ENCODE measurements around the gene ADAT3. TPM values are rescaled to one million over a fixed set of nuclear protein-coding genes. Genes with fewer than 3 reads are reported as not detected.

ADAT3 gene
- total RNA-seq, 1 donor from 2014 or later, result 6.3 TPM

DNA sequence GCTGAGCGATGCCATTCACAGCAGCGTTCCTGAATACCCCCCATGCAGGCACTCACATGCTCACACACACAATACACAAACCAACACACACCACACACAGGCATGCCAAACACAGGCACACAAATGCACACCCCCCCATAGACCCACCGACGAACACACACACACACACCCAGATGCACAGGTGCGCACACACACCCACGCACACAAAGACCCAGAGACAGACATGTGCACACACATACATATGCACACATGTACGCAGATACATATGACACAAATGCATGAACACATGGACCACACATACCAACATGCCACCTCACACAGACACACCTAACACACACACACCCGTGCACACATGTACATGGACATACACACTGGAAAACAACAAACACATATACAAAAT, 28.7 kb downstream of the ADAT3 start:
- TF ChIP-seq, protein P1, sequence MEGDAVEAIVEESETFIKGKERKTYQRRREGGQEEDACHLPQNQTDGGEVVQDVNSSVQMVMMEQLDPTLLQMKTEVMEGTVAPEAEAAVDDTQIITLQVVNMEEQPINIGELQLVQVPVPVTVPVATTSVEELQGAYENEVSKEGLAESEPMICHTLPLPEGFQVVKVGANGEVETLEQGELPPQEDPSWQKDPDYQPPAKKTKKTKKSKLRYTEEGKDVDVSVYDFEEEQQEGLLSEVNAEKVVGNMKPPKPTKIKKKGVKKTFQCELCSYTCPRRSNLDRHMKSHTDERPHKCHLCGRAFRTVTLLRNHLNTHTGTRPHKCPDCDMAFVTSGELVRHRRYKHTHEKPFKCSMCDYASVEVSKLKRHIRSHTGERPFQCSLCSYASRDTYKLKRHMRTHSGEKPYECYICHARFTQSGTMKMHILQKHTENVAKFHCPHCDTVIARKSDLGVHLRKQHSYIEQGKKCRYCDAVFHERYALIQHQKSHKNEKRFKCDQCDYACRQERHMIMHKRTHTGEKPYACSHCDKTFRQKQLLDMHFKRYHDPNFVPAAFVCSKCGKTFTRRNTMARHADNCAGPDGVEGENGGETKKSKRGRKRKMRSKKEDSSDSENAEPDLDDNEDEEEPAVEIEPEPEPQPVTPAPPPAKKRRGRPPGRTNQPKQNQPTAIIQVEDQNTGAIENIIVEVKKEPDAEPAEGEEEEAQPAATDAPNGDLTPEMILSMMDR (IDR thresholded peaks at IDR 0.05), result no peak
- intact Hi-C loops (cut with DNase I), result no loop called here
- no peak for ATAC-seq

DNA sequence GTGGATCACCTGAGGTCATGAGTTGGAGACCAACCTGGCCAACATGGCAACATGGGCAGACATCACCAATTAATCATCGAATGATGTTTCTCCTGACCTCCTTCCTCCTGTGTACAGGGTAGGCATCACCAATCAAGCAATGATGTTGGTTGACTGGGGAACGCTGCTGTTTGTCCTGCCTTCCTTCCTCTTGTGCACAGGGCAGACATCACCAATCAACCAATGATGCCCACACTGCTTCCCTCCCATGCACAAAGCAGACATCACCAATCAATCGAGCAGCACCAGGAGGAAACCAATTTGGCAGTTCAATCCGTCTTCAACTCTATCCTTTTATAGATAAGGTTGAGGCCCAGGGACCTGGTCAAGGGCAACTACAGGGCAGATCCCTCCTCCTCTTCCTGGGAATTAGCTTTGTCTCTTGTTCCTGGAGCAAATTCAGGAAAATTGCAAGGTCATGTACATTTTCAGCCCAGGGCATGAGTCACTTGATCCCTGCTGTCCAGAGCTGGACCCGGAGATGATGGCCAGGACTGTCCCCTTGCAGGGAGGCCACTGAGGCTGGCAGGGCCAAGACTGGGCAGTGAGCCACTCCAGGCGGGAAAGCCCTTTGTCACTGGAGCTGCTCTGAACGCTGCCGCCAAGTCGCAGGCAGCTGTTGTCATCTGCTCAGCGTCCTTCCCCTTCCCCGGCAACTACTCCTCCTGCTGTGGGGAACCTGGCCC, 30.4 kb downstream of the ADAT3 start:
- H3K27ac ChIP-seq, result no peak overlapping the region
- no peaks in the 10 kb centered on the region for H3K36me3 ChIP-seq
- no peaks in the 10 kb centered on the region for H3K27me3 ChIP-seq
- no peak overlapping the region for H3K4me3 ChIP-seq
- H3K4me1 ChIP-seq, result peaks cover 10% of the 10 kb centered on the region
- TF ChIP-seq, protein P1 (IDR thresholded peaks at IDR 0.05), result no peak
- peak; percentile 45 for ATAC-seq
- intact Hi-C loops (cut with DNase I), result no loop called here
- no peaks in the 10 kb centered on the region for H3K9me3 ChIP-seq
- no peak for DNase-seq

More for the DNA sequence above, 28.7 kb downstream of the ADAT3 start:
- H3K36me3 ChIP-seq, result no peaks in the 10 kb centered on the region
- no peak overlapping the region for H3K27ac ChIP-seq
- H3K27me3 ChIP-seq, result no peaks in the 10 kb centered on the region
- H3K4me1 ChIP-seq, result peaks cover 8% of the 10 kb centered on the region
- no peak overlapping the region for H3K4me3 ChIP-seq
- H3K9me3 ChIP-seq, result no peaks in the 10 kb centered on the region
- no peak for DNase-seq

DNA sequence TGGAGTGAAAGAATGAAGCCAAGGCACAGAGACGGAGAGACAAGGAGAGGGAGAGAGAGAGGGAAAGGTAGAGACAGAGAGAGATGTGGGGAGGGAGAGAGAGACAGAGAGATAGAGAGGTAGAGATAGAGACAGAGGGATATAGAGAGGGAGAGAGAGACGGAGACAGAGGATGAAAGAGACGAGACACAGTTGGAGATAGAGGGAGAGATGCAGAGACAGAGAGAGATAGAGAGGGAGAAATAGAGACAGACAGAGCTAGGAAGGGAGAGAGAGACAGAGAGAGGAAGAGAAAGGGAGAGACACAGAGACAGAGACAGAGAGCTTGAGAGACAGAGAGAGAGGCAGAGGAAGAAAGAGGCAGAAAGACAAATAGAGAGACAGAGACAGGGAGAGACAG, 31.2 kb downstream of the ADAT3 start:
- Histone ChIP-seq H3K4me3 (no peak overlapping the region), H3K4me1 (peaks cover 10% of the 10 kb centered on the region), H3K36me3 (no peaks in the 10 kb centered on the region), H3K27me3 (no peaks in the 10 kb centered on the region), H3K9me3 (no peaks in the 10 kb centered on the region), H3K27ac (no peak overlapping the region)
- TF ChIP-seq, protein P1 (IDR thresholded peaks at IDR 0.05), result no peak
- intact Hi-C loops (cut with DNase I), result no loop called here
- DNase-seq (no peak), ATAC-seq (no peak)

DNA sequence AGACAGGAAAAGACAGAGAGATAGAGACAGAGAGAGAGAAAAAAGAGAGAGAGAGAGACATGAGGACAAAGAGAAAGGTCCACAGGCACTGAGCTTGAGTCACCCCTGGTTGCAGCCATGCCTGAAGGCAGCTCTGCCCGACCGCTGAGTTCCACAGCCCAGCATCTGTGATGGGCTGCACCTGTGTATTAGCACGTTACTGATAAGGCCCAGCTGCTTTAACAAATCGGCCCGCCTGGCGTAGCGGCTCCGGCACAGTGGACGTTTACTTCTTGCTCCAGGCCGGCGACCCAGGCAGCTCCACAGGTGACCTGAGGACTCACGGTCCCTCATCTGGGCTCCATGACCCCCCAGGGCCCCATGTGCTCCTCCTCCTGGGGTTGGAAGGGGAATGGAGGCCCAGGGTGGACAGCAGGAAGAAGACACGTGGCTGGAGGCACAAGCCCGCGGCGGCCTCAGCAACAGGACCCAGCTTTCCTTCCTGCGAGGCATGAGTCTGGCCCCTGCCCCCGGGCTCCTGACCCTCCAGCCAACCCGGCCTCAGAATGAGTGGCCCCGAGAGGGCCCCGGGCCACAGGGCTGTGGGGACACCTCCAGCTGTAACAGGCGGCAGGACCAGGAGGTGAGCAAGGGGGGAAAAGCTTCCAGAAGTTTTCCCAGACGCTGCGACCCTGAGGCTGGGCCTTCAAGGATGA, 31.9 kb downstream of the ADAT3 start:
- TF ChIP-seq, protein P1 (IDR thresholded peaks at IDR 0.05), result no peak
- no peak for ATAC-seq
- Histone ChIP-seq H3K27me3 (no peaks in the 10 kb centered on the region), H3K4me1 (peaks cover 10% of the 10 kb centered on the region), H3K4me3 (no peak overlapping the region), H3K36me3 (no peaks in the 10 kb centered on the region), H3K9me3 (no peaks in the 10 kb centered on the region), H3K27ac (no peak overlapping the region)
- peak; percentile 64 for DNase-seq
- intact Hi-C loops (cut with DNase I), result no loop called here

DNA sequence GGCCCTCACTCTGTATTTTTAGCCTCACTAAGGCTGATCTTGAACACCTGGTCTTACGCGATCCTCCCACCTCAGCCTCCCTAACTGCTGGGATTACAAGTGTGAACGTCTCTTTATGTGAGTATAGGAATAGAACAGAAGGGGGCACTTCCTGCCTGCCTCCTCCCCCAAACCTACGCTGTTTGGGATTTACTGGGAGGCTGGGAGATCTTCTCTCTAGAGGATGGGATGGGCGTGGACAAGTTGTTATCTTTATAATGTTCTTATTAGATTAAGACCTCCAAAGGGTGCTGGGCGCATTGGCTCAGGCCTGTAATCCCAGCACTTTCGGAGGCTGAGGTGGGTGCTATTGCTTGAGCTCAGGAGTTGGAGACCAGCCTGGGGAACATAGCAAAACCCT, 32.9 kb downstream of the ADAT3 start:
- H3K4me1 ChIP-seq, result peaks cover 17% of the 10 kb centered on the region
- no peaks in the 10 kb centered on the region for H3K36me3 ChIP-seq
- no peak for ATAC-seq
- no peak overlapping the region for H3K4me3 ChIP-seq
- intact Hi-C loops (cut with DNase I), result no loop called here
- no peak for DNase-seq
- no peaks in the 10 kb centered on the region for H3K27me3 ChIP-seq
- TF ChIP-seq, protein P1 (IDR thresholded peaks at IDR 0.05), result no peak
- no peaks in the 10 kb centered on the region for H3K9me3 ChIP-seq
- H3K27ac ChIP-seq, result no peak overlapping the region

All from upper lobe of right lung (tissue), 1 donor.